GM21737 (cell line): ENCODE data around the gene DHRS11.
"Not testable (repeated sequence)": the region's sequence is repeated elsewhere in the genome, so short reads cannot be mapped to it uniquely, and the experiment has no call there.

ENCODE experiments used
- ATAC-seq: cut with Tn5 transposase; IDR thresholded peaks from one replicate; pipeline ENCODE4 v1.9.1; 2021; ENCODE audit warnings: mild to moderate bottlenecking, moderate library complexity; ENCODE audit not compliant: unreplicated experiment

The DHRS11 gene

DNA sequence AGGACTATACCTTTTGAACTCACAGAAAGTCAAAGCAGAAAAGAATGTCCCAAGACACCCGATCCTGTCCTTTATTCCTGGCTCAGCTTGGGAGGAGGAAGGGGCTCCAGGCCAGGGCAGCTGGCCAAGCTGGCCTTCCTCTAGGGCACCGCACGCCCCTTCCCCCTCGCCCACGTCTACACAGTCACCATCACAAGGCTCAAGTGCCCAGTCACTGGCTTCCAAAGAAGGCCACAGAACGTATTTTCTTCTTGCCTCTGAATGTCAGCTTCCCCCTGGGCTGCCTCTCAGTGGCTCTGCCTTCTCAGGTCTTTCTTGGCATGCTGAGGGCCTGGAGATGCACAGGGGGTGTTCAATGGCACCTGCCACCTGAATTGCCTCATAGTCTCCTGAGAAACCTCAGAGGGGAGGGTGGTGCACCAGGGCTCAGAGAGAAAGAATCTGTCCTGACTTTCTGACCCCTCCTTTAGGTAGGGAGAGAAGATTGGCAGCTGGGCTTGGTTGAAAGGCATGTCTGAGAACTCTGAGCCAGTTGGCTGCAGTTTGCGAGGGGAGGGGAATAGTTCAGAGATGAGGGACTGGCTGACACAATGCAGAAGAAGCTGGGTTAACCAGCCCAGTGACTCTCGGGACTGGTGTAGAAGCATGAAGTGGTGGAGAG is 2.1 kb downstream of the DHRS11 start:
- no peak for ATAC-seq

GRCh38 chr17:36594626-36595401 is 3.1 kb downstream of the DHRS11 start:
- no peak for ATAC-seq

- no peak for ATAC-seq
Observed at GRCh38 chr17:36597226-36597625, 5.5 kb downstream of the DHRS11 start.

GRCh38 chr17:36597866-36598777 is 6.4 kb downstream of the DHRS11 start:
- no peak for ATAC-seq

- ATAC-seq: no peak
Observed at GRCh38 chr17:36598951-36599401, 7.3 kb downstream of the DHRS11 start.

- ATAC-seq: no peak
Observed at GRCh38 chr17:36599546-36600250, 8.0 kb downstream of the DHRS11 start.

GRCh38 chr17:36600465-36600864 is 8.8 kb downstream of the DHRS11 start:
- no peak for ATAC-seq

GRCh38 chr17:36600936-36601302 is 9.2 kb downstream of the DHRS11 start:
- ATAC-seq: peak; percentile 11

- peak; percentile 70 for ATAC-seq
Observed at GRCh38 chr17:36601303-36602029, 9.8 kb downstream of the DHRS11 start, which contains the start of gene MRM1. MRM1 (plus strand) TSS chr17:36601583; CDS start chr17:36601811, 228 bp downstream.

DNA sequence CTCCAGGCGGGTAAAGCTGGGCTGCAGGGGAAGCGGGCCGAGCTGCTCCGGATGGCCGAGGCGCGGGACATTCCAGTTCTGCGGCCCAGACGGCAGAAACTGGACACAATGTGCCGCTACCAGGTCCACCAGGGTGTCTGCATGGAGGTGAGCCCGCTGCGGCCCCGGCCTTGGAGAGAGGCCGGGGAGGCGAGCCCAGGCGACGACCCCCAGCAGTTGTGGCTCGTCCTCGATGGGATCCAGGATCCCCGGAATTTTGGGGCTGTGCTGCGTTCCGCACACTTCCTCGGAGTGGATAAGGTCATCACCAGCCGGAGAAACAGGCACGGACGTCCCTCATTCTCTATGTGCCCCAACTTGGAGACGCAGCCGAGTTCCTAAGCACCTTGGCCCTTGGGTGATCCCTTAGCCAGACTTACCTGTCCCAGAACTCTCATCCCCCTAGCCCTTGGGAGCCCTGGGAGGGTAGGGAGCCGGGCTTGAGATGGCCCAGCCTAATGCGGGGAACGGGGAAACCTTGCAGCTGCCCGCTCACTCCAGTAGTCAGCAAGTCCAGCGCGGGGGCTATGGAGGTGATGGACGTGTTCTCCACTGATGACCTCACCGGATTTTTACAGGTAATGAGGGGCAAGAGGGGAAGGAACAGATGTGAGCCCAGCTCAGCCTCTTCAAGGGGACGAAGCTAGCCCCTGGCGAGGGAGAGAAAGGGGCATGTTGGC is 10.5 kb downstream of the DHRS11 start:
- ATAC-seq: peak; percentile 15

DNA sequence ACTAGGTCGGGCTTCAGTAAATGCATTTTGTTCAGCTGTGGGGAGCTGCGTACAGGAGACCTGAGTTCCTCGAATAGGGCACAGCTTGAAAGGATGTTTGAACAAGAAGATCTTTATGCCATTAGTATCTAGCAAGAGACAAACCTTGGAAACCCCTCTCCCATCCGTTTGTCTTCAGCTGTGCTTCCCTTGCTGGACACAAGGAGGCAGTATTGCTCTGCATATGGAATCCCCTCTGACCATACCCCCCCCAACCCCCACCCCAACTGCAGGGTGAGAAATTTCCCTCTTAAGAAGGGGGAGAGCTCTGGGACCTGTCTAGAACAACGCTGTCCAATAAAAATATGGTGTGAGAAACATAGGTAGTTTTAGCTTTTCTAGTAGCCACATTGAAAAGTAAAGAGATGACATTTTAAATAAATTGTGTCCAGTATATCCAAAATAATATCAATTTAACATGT is 11.3 kb downstream of the DHRS11 start:
- no peak for ATAC-seq

DNA sequence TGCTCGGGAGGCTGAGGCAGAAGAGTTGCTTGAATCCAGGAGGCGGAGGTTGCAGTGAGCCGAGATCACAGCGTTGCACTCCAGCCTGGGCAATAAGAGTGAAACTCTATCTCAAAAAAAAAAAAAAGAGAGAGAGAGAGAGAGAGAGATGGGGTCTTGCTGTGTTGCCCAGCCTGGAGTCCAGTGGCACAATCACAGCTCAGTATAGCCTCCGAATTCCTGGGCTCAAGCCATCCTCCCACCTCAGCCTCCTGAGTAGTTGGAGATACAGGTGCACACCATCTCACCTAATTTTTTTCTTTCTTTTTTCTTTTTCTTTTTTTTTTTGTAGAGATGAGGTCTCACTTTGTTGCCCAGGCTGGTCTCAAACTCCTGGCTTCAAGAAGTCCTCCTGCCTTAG is 13.3 kb downstream of the DHRS11 start:
- not testable (repeated sequence) for ATAC-seq

DNA sequence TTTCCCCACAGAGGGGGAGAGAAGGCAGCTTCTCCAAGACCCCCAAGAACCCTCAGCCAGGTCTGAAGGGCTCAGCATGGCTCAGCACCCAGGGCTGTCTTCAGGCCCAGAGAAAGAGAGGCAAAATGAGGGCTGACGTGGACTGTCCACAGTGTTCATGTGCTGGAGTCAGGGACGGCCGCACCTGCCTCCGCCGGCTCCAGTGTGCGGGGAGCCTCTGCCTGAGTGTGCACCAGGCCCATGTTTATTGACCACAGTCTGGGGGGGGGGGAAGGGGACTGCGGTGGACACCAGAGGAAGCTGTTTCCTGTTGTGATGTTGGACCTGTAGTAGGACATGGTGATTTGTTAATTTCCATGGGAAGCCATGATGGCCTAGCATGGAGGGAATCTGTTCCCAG is 16.6 kb downstream of the DHRS11 start:
- no peak for ATAC-seq

GRCh38 chr17:36608794-36609497 is 17.3 kb downstream of the DHRS11 start:
- no peak for ATAC-seq

DNA sequence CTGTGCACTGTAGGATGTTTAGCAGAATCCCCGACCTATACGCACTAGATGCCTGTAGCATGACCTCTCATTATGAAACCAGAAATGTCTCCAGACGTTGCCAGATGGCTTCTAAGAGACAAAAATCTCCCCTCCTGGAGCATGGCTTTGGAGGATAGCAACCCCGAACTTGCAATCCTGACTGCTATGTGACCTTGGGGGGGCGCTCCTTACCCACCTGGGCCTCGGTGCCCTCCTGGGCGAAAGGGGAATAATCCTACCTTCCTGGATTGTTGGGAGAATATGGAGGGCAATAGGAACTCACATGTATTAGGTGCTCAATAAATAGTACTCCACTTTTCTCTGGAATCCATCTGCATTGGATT is 17.8 kb downstream of the DHRS11 start:
- ATAC-seq: no peak

DNA sequence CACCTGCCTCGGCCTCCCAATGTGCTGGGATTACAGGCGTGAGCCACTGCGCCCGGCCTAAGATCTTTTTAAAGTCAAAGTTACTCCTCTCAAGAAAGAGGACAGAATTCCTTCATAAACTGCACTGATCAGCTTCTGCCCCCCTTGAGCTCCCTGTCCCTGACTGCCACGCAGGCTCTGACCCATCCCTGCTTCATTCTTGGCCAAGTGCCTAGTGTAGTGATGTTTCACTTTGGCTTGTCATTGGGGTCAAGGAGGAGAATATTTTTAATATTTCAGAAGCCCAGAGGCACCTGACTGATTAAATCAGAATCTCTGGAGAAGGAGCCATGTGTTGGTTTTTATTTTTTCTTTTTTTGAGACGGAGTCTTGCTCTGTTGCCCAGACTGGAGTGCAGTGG is 18.8 kb downstream of the DHRS11 start:
- no peak for ATAC-seq

DNA sequence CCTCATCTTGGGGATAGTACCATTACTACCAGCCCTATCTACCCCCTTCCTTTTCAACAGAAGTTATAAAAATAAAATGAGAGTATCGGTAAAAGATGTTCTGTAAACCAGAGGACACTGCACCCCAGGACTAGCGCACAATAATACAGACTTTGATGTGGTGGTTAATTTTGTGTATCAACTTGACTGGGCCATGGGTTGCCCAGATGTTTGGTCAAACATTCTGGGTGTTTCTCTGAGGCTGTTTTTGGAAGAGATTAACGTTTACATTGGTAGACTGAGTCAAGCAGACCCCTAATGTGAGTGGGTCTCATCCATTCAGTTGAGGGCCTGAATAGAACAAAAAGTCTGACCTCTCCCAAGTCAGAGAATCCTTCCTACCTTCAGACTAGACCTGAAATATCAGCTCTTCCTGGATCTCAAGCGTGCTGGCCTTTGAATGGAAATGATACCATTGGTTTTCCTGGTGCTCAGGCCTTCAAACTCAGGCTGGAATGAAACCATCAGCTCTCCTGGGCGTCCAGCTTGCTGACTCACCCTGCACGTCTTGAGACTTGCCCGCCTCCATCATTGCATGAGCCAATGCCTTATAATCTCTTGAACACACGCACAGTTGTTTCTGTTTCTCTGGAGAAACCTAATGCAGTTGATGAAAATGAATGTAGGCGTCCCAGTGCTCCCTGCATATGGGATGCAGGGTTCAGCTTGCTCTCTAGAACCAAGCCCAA is 19.8 kb downstream of the DHRS11 start:
- ATAC-seq: no peak

- ATAC-seq: no peak
Observed at GRCh38 chr17:36612323-36612722, 20.6 kb downstream of the DHRS11 start.
